Ascending aorta (tissue), 2 donors: ENCODE results near the gene EIF2D. TPM values are rescaled to one million over a fixed set of nuclear protein-coding genes. Genes with fewer than 3 reads are reported as not detected.

Source experiments
- DNase-seq, 2 donors: peaks; one replicate each; pipeline ENCODE4 v3.0.0-alpha.2; 2019; ENCODE audit warnings: low spot score in 2 of 2
- H3K27ac ChIP-seq, 2 donors: fragments of 200-600 bp; sonication (generic); one replicate each; pipeline ENCODE4 v1.5.1; 2016 to 2017; ENCODE audit warnings: mild to moderate bottlenecking in 1 of 2
- H3K27me3 ChIP-seq: fragments of 200-600 bp; sonication (generic); one replicate; pipeline ENCODE4 v1.5.1; 2017
- H3K36me3 ChIP-seq, 2 donors: fragments of 200-600 bp; sonication (generic); one replicate each; pipeline ENCODE4 v1.5.1; 2016
- H3K4me1 ChIP-seq, 2 donors: fragments of 200-600 bp; sonication (generic); one replicate each; pipeline ENCODE4 v1.5.1; 2016 to 2017; ENCODE audit warnings: mild to moderate bottlenecking in 1 of 2
- H3K4me3 ChIP-seq, 2 donors: fragments of 200-600 bp; sonication (generic); one replicate each; pipeline ENCODE4 v1.5.1; 2016 to 2017; ENCODE audit warnings: mild to moderate bottlenecking in 1 of 2
- H3K9me3 ChIP-seq, 2 donors: fragments of 200-600 bp; sonication (generic); one replicate each; pipeline ENCODE4 v1.5.1; 2016
- CTCF ChIP-seq, 3 experiments: fragments of 200-600 bp in 2 of 3; fragments of 450-650 bp in 1 of 3; sonication (generic) in 2 of 3; IDR thresholded peaks; one replicate each; pipeline ENCODE4 v1.5.1; 2016 to 2019; ENCODE audit warnings: antibody characterized with exemption in 3 of 3, mild to moderate bottlenecking in 1 of 3, moderate library complexity in 1 of 3
- intact Hi-C: fragments of 100-400 bp; cut with DNase I; formaldehyde crosslinking; loops from one replicate; pipeline ENCODE4 v1.15.1; 2023
- total RNA-seq: library from RNA; depleted of rRNA; stranded (reverse); fragments of >200 nt; gene quantifications from one replicate; pipeline ENCODE4 v1.1.0, GENCODE V29; 2016

EIF2D gene
- total RNA-seq, 1 donor from 2014 or later: 40.2 TPM

- TF ChIP-seq CTCF (IDR thresholded peaks at IDR 0.05): no peak
- no peaks in the 10 kb centered on the region for H3K4me1 ChIP-seq
- intact Hi-C loops: no loop called here
Measured at GRCh38 chr1:206651958-206652890, 40.0 kb upstream of the EIF2D start.

DNA sequence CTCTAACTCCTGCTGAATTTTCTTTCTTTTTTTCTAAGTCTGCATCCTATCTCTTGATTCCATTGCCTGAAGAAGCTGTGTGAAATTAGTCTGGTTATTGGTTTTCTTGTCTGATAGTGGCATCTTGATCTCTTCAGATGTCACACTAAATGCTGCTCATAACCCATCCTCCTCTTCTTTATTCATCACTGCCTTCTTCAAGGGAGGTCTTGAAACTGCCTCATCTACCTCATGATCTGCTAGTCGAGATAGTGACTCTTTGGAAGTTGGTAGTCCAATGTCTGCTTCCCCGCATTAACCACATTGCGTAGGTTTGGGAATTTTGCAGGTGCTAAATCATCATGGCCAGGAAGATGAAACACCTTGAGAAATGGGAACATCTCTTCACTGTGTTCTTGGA, 38.7 kb upstream of the EIF2D start:
- H3K4me1 ChIP-seq: no peaks in the 10 kb centered on the region

More at GRCh38 chr1:206651958-206652890, 40.0 kb upstream of the EIF2D start:
- no peak for DNase-seq
- Histone ChIP-seq H3K9me3 (no peaks in the 10 kb centered on the region), H3K27ac (no peak overlapping the region), H3K36me3 (peaks cover 8 to 16% of the 10 kb centered on the region in 2 donors), H3K4me3 (no peak overlapping the region), H3K27me3 (no peaks in the 10 kb centered on the region)

GRCh38 chr1:206649261-206649921, 37.1 kb upstream of the EIF2D start:
- intact Hi-C loops: no loop called here
- no peaks in the 10 kb centered on the region for H3K27me3 ChIP-seq
- no peak for TF ChIP-seq CTCF (IDR thresholded peaks at IDR 0.05)
- H3K9me3 ChIP-seq: no peaks in the 10 kb centered on the region
- H3K36me3 ChIP-seq: peaks cover 8 to 21% of the 10 kb centered on the region in 2 donors
- H3K4me1 ChIP-seq: no peaks in the 10 kb centered on the region
- no peak overlapping the region for H3K27ac ChIP-seq
- no peak for DNase-seq
- no peak overlapping the region for H3K4me3 ChIP-seq

More for the DNA sequence above, 38.7 kb upstream of the EIF2D start:
- intact Hi-C loops: no loop called here
- Histone ChIP-seq H3K27me3 (no peaks in the 10 kb centered on the region), H3K9me3 (no peaks in the 10 kb centered on the region), H3K4me3 (no peak overlapping the region), H3K27ac (no peak overlapping the region), H3K36me3 (peaks cover 8 to 21% of the 10 kb centered on the region in 2 donors)
- DNase-seq: no peak
- TF ChIP-seq CTCF (IDR thresholded peaks at IDR 0.05): no peak

DNA sequence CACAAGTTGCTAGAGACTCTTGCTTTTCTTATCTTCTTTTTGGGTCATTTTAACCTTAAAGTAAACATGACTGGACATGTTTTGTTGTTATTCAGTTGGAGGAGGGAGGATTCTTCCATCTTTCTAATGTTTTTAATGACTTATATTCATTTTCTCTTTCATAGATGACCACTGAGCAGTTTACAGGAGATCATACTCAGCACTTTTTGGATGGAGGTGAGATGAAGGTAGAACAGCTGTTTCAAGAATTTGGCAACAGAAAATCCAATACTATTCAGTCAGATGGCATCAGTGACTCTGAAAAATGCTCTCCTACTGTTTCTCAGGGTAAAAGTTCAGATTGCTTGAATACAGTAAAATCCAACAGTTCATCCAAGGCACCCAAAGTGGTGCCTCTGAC, 35.0 kb upstream of the EIF2D start:
- Histone ChIP-seq H3K27ac (no peak overlapping the region), H3K9me3 (no peaks in the 10 kb centered on the region), H3K27me3 (no peaks in the 10 kb centered on the region), H3K4me1 (no peaks in the 10 kb centered on the region), H3K36me3 (peaks cover 8 to 21% of the 10 kb centered on the region in 2 donors), H3K4me3 (no peak overlapping the region)
- DNase-seq: no peak
- intact Hi-C loops: no loop called here
- no peak for TF ChIP-seq CTCF (IDR thresholded peaks at IDR 0.05)

- no peak for TF ChIP-seq CTCF (IDR thresholded peaks at IDR 0.05)
- H3K36me3 ChIP-seq: peaks cover 8 to 21% of the 10 kb centered on the region in 2 donors
- no peak overlapping the region for H3K27ac ChIP-seq
- intact Hi-C loops: no loop called here
- no peaks in the 10 kb centered on the region for H3K9me3 ChIP-seq
- no peaks in the 10 kb centered on the region for H3K4me1 ChIP-seq
- no peak overlapping the region for H3K4me3 ChIP-seq
- no peak for DNase-seq
- H3K27me3 ChIP-seq: no peaks in the 10 kb centered on the region
Measured at GRCh38 chr1:206646504-206646903, 34.2 kb upstream of the EIF2D start.
